Tibial nerve (tissue), 4 donors: ENCODE data around the gene MTCL1.

Experiments used
- EP300 ChIP-seq, 2 donors: sonication (generic); formaldehyde crosslinking; IDR thresholded peaks; one replicate each; pipeline ENCODE4 v1.6.1; 2017; ENCODE audit warnings: antibody characterized with exemption in 2 of 2, mild to moderate bottlenecking in 1 of 2
- POLR2A ChIP-seq, 2 donors: fragments of 450-650 bp; IDR thresholded peaks; one replicate each; pipeline ENCODE4 v1.6.1; 2017; ENCODE audit warnings: antibody characterized with exemption in 2 of 2, mild to moderate bottlenecking in 2 of 2, moderate library complexity in 2 of 2
- TF ChIP-seq, protein P1 (sequence below), 5 experiments: fragments of 200-600 bp in 3 of 5; fragments of 450-650 bp in 2 of 5; sonication (generic) in 3 of 5; IDR thresholded peaks; one replicate each; pipeline ENCODE4 v1.5.1; 2016 to 2019; ENCODE audit warnings: antibody characterized with exemption in 5 of 5, mild to moderate bottlenecking in 3 of 5, moderate library complexity in 2 of 5

DNA sequence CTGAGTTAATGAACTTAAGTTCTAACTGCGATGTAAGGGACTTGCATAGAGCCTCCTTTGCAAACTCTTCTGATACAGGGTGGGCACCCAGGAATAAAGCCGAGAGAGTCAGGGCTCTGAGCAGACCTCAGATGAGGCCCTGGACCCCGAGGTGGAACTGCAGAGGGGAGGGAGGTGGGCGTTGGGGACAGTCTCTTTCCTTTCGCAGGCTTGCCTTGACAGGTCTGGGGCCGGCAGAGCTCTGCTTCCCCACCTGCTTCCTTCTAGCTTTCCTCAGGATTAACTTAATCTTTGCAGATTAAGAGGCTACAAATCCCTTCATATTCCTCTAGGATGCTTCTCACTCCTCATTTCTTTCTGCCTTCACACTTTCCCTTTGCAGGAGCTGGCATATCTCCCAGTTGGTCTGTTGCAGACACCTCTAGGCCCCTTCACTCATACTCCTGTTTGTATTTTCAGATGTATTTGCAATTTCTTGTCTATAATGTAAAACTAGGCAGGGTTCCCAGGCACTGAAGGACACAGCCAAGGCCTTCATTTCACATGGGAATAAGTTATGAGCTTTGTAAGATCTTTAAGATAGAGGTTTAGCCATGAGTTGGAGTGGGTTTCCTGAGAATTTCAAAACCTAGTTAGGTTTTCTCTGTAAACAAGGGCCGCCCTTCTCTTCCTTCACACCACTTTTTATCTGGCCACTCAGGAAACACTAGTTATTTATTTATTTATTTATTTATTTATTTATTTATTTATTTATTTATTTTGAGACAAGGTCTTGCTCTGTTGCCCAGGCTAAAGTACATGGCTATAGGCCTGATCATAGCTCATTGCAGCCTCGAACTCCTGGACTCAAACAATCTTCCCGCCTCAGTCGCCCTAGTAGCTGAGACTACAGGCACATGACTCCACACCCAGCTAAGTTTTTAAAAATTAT lies 70.9 kb downstream of the MTCL1 start:
- TF ChIP-seq, protein P1, sequence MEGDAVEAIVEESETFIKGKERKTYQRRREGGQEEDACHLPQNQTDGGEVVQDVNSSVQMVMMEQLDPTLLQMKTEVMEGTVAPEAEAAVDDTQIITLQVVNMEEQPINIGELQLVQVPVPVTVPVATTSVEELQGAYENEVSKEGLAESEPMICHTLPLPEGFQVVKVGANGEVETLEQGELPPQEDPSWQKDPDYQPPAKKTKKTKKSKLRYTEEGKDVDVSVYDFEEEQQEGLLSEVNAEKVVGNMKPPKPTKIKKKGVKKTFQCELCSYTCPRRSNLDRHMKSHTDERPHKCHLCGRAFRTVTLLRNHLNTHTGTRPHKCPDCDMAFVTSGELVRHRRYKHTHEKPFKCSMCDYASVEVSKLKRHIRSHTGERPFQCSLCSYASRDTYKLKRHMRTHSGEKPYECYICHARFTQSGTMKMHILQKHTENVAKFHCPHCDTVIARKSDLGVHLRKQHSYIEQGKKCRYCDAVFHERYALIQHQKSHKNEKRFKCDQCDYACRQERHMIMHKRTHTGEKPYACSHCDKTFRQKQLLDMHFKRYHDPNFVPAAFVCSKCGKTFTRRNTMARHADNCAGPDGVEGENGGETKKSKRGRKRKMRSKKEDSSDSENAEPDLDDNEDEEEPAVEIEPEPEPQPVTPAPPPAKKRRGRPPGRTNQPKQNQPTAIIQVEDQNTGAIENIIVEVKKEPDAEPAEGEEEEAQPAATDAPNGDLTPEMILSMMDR (IDR thresholded peaks at IDR 0.05), result no peak
- TF ChIP-seq POLR2A (IDR thresholded peaks at IDR 0.05) (no peak), EP300 (IDR thresholded peaks at IDR 0.05) (no peak)
